Neural progenitor cell (in vitro differentiated cells): ENCODE measurements around the gene AFF3. TPM values are rescaled to one million over a fixed set of nuclear protein-coding genes. Genes with fewer than 3 reads are reported as not detected.

Experiments used
- DNase-seq: peaks from one replicate; pipeline ENCODE4 v3.0.0-alpha.2; 2016; ENCODE audit warnings: low spot score
- H2AFZ ChIP-seq: fragments of 200-600 bp; sonication (generic); replicated peaks from 2 replicates; pipeline ENCODE4 v1.6.1; 2016; ENCODE audit warnings: antibody characterized with exemption
- H3F3A ChIP-seq: fragments of 200-600 bp; sonication (generic); 2 replicates; pipeline ENCODE4 v1.6.1; 2016; ENCODE audit warnings: antibody characterized with exemption, low read depth
- H3K27ac ChIP-seq: fragments of 200-600 bp; sonication (generic); 2 replicates; pipeline ENCODE4 v1.5.1; 2016; ENCODE audit warnings: mild to moderate bottlenecking
- H3K27me3 ChIP-seq: fragments of 200-600 bp; sonication (generic); 2 replicates; pipeline ENCODE4 v1.6.1; 2016; ENCODE audit warnings: mild to moderate bottlenecking, moderate library complexity
- H3K36me3 ChIP-seq: fragments of 200-600 bp; sonication (generic); 2 replicates; pipeline ENCODE4 v1.5.1; 2016
- H3K4me1 ChIP-seq: fragments of 200-600 bp; sonication (generic); 2 replicates; pipeline ENCODE4 v1.6.1; 2016; ENCODE audit warnings: mixed run types
- H3K4me2 ChIP-seq: fragments of 200-600 bp; sonication (generic); 2 replicates; pipeline ENCODE4 v1.6.1; 2016
- H3K4me3 ChIP-seq: fragments of 200-600 bp; sonication (generic); 2 replicates; pipeline ENCODE4 v1.5.1; 2016
- H3K79me2 ChIP-seq: fragments of 200-600 bp; sonication (generic); 2 replicates; pipeline ENCODE4 v1.6.1; 2016; ENCODE audit warnings: low read depth
- H3K9ac ChIP-seq: fragments of 200-600 bp; sonication (generic); 2 replicates; pipeline ENCODE4 v1.6.1; 2016
- H3K9me3 ChIP-seq: fragments of 200-600 bp; sonication (generic); 2 replicates; pipeline ENCODE4 v1.5.1; 2016; ENCODE audit warnings: low read depth
- H4K20me1 ChIP-seq: fragments of 200-600 bp; sonication (generic); 2 replicates; pipeline ENCODE4 v1.6.1; 2016; ENCODE audit warnings: low read depth
- H3K27ac Mint-ChIP-seq: 3 replicates; pipeline ENCODE4 v1.8.0; 2021; ENCODE audit warnings: mixed read lengths
- H3K27me3 Mint-ChIP-seq: 2 replicates; pipeline ENCODE4 v1.8.0; 2022; ENCODE audit warnings: low read depth, mild to moderate bottlenecking, inconsistent platforms, moderate library complexity, mixed read lengths; ENCODE audit not compliant: insufficient read depth
- H3K36me3 Mint-ChIP-seq: 3 replicates; pipeline ENCODE4 v1.8.0; 2021; ENCODE audit warnings: mixed read lengths
- H3K4me1 Mint-ChIP-seq: 3 replicates; pipeline ENCODE4 v1.8.0; 2021; ENCODE audit warnings: mixed read lengths
- H3K4me3 Mint-ChIP-seq: 3 replicates; pipeline ENCODE4 v1.8.0; 2021; ENCODE audit warnings: mild to moderate bottlenecking, moderate library complexity, mixed read lengths
- H3K9me3 Mint-ChIP-seq: 3 replicates; pipeline ENCODE4 v1.8.0; 2020; ENCODE audit warnings: mixed read lengths
- EZH2 ChIP-seq: fragments of 200-600 bp; sonication (generic); IDR thresholded peaks from 2 replicates; pipeline ENCODE4 v1.6.1; 2017; ENCODE audit warnings: antibody characterized with exemption, mild to moderate bottlenecking, moderate library complexity
- EZH2phosphoT487 ChIP-seq: fragments of 200-600 bp; sonication (generic); IDR thresholded peaks from 2 replicates; pipeline ENCODE4 v1.6.1; 2017; ENCODE audit warnings: antibody characterized with exemption
- total RNA-seq: library from RNA; depleted of rRNA; stranded (reverse); fragments of >200 nt; gene quantifications from 2 replicates; pipeline ENCODE4 v1.2.3, GENCODE V29; 2015; ENCODE audit warnings: low replicate concordance
- TF ChIP-seq, protein P1 (sequence below): fragments of 200-600 bp; sonication (generic); IDR thresholded peaks from 2 replicates; pipeline ENCODE4 v1.5.1; 2017; ENCODE audit warnings: antibody characterized with exemption, mild to moderate bottlenecking

The AFF3 gene
- total RNA-seq, 1 donor from 2014 or later, result 0.26 TPM

DNA sequence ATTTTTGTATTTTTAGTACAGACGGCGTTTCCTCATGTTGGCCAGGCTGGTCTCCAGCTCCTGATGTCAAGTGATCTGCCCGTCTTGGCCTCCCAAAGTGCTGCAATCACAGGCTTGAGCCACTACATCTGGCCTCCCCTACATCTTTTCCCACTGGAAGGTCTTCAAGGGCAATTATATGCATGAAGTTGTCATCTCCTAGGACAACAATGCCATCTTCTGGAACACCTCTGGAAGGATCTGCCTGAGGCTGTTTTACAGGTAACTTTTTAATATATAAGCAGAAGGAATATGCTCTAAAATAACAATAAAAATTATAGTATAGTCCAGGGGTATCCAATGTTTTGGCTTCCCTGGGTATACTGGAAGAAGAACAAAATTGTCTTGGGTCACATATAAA, 321.4 kb downstream of the AFF3 start:
- Histone ChIP-seq H3K79me2 (no peaks in the 10 kb centered on the region), H3K4me2 (no peak overlapping the region), H2AFZ (no peak overlapping the region), H3K9ac (no peak overlapping the region), H4K20me1 (no peaks in the 10 kb centered on the region), H3K9me3 (no peaks in the 10 kb centered on the region), H3K4me1 (peaks cover 15% of the 10 kb centered on the region), H3K27me3 (no peaks in the 10 kb centered on the region), H3K27ac (no peak overlapping the region), H3F3A (peaks cover 6% of the 10 kb centered on the region), H3K36me3 (no peaks in the 10 kb centered on the region), H3K4me3 (no peak overlapping the region)
- Mint-ChIP-seq H3K9me3 (peaks cover 12% of the 10 kb centered on the region), H3K27ac (no peak overlapping the region), H3K4me3 (no peak overlapping the region), H3K27me3 (peaks cover 4% of the 10 kb centered on the region), H3K4me1 (peaks cover 33% of the 10 kb centered on the region), H3K36me3 (peaks cover 4% of the 10 kb centered on the region)
- TF ChIP-seq EZH2phosphoT487, result no peak
- TF ChIP-seq, protein P1, sequence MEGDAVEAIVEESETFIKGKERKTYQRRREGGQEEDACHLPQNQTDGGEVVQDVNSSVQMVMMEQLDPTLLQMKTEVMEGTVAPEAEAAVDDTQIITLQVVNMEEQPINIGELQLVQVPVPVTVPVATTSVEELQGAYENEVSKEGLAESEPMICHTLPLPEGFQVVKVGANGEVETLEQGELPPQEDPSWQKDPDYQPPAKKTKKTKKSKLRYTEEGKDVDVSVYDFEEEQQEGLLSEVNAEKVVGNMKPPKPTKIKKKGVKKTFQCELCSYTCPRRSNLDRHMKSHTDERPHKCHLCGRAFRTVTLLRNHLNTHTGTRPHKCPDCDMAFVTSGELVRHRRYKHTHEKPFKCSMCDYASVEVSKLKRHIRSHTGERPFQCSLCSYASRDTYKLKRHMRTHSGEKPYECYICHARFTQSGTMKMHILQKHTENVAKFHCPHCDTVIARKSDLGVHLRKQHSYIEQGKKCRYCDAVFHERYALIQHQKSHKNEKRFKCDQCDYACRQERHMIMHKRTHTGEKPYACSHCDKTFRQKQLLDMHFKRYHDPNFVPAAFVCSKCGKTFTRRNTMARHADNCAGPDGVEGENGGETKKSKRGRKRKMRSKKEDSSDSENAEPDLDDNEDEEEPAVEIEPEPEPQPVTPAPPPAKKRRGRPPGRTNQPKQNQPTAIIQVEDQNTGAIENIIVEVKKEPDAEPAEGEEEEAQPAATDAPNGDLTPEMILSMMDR, result no peak
- no peak for TF ChIP-seq EZH2
- no peak for DNase-seq

- Histone ChIP-seq H3K4me2 (no peak overlapping the region), H2AFZ (no peak overlapping the region), H3K4me1 (peaks cover 15% of the 10 kb centered on the region), H3K36me3 (no peaks in the 10 kb centered on the region), H3K9ac (no peak overlapping the region), H3K4me3 (no peak overlapping the region), H3K79me2 (no peaks in the 10 kb centered on the region), H3K27me3 (no peaks in the 10 kb centered on the region), H3K27ac (no peak overlapping the region), H3F3A (peaks cover 6% of the 10 kb centered on the region), H3K9me3 (no peaks in the 10 kb centered on the region), H4K20me1 (no peaks in the 10 kb centered on the region)
- Mint-ChIP-seq H3K9me3 (peaks cover 21% of the 10 kb centered on the region), H3K27me3 (peaks cover 11% of the 10 kb centered on the region), H3K27ac (no peak overlapping the region), H3K36me3 (peaks cover 8% of the 10 kb centered on the region), H3K4me1 (peaks cover 29% of the 10 kb centered on the region), H3K4me3 (no peak overlapping the region)
- no peak for TF ChIP-seq EZH2
- no peak for TF ChIP-seq EZH2phosphoT487
- TF ChIP-seq, protein P1, result peak; percentile 32
- peak; percentile 28 for DNase-seq
Measured at GRCh38 chr2:99819766-99820165, 322.6 kb downstream of the AFF3 start.

DNA sequence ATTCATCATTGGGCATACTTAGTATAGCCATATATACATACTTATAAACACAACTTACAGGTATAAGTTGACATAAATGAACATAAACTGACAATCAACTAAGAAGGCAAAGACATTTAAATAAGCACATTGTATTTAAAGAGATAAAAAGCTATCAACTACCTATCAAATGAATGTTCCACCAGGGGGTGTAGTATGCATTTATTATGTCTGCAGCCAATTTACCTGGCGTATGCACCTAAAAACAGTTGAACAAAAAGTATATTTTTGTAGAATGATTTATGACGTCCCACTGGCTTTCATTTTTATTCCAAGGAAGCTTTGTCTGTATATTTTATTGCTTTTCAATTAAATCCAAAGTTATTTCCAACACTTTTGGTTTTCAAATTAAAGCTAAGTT, 323.5 kb downstream of the AFF3 start:
- Mint-ChIP-seq H3K27me3 (peaks cover 11% of the 10 kb centered on the region), H3K9me3 (peaks cover 21% of the 10 kb centered on the region), H3K27ac (no peak overlapping the region), H3K36me3 (peaks cover 8% of the 10 kb centered on the region), H3K4me3 (no peak overlapping the region), H3K4me1 (peaks cover 29% of the 10 kb centered on the region)
- Histone ChIP-seq H3K36me3 (no peaks in the 10 kb centered on the region), H3K27ac (no peak overlapping the region), H2AFZ (no peak overlapping the region), H3F3A (peaks cover 6% of the 10 kb centered on the region), H3K9me3 (no peaks in the 10 kb centered on the region), H4K20me1 (no peaks in the 10 kb centered on the region), H3K4me3 (no peak overlapping the region), H3K79me2 (no peaks in the 10 kb centered on the region), H3K4me1 (peaks cover 15% of the 10 kb centered on the region), H3K4me2 (no peak overlapping the region), H3K9ac (no peak overlapping the region), H3K27me3 (no peaks in the 10 kb centered on the region)
- DNase-seq, result no peak
- TF ChIP-seq EZH2phosphoT487 (no peak), EZH2 (no peak)
- TF ChIP-seq, protein P1, result peak; percentile 29
